Daoy (cell line): ENCODE measurements around the gene ARMH1. TPM values are rescaled to one million over a fixed set of nuclear protein-coding genes. Genes with fewer than 3 reads are reported as not detected.

Source experiments
- total RNA-seq: library from RNA; depleted of rRNA; stranded (reverse); fragments of >200 nt; shearing (Covaris generic); gene quantifications from 2 replicates; pipeline ENCODE4 v1.2.3, GENCODE V29; 2014; rRNA removed

ARMH1 gene
- total RNA-seq, 1 experiment from 2014 or later: not detected

Other genes with a start within 250 kb of the ARMH1 start
- 5.5 and 8.2 TPM in 2 replicates for gene TMEM53, start 233 bp upstream of the ARMH1 start, total RNA-seq
- not detected in 2 replicates for gene RNU5D-1, start 56.5 kb downstream of the ARMH1 start, total RNA-seq
- 110 and 117 TPM in 2 replicates for gene KIF2C, start 65.1 kb downstream of the ARMH1 start, total RNA-seq
- gene RPS8, start 100.8 kb downstream of the ARMH1 start, total RNA-seq: 2,762 and 2,795 TPM in 2 replicates
- gene BEST4, start 113.5 kb downstream of the ARMH1 start, total RNA-seq: not detected in 2 replicates
- 6.6 and 8.5 TPM in 2 replicates for gene PLK3, start 125.7 kb downstream of the ARMH1 start, total RNA-seq
- not detected in 2 replicates for gene DYNLT4, start 132.6 kb downstream of the ARMH1 start, total RNA-seq
- 0.03 and 0.29 TPM in 2 replicates for gene BTBD19, start 133.8 kb downstream of the ARMH1 start, total RNA-seq
- gene PTCH2, start 168.5 kb downstream of the ARMH1 start, total RNA-seq: 0.11 TPM in 1 of 2 replicates, not detected in the other